ENCODE measurements around the gene TMEM203.

The TMEM203 gene

DNA sequence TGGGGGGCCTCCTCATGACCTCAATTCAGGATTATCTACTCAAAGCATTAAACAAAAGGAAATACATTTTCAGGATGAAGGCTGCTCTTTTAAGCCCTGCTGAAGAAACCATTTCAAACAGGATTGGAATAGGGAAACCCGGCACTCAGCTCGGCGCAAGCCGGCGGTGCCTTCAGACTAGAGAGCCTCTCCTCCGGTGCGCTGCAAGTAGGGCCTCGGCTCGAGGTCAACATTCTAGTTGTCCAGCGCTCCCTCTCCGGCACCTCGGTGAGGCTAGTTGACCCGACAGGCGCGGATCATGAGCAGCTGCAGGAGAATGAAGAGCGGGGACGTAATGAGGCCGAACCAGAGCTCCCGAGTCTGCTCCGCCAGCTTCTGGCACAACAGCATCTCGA, 720 bp downstream of the TMEM203 start:
- Histone ChIP-seq H3K36me3 (ENCODE audit: control insufficient read depth, insufficient read depth, low read length, severe bottlenecking) (peaks cover 4% of the 10 kb centered on the region), H3K27me3 (replicated peaks; ENCODE audit: control insufficient read depth, insufficient read depth, low read length) (no peaks in the 10 kb centered on the region), H3K4me3 (ENCODE audit: low read length) (peak overlapping the region; percentile 97), H3K4me1 (ENCODE audit: control insufficient read depth, insufficient read depth, low read length) (peaks cover 39% of the 10 kb centered on the region), H3K9ac (ENCODE audit: low read length) (peak overlapping the region; percentile 99), H3K9me3 (ENCODE audit: control insufficient read depth, low read length) (no peaks in the 10 kb centered on the region)
- DNase-seq (ENCODE audit: low read depth), result no peak

DNA sequence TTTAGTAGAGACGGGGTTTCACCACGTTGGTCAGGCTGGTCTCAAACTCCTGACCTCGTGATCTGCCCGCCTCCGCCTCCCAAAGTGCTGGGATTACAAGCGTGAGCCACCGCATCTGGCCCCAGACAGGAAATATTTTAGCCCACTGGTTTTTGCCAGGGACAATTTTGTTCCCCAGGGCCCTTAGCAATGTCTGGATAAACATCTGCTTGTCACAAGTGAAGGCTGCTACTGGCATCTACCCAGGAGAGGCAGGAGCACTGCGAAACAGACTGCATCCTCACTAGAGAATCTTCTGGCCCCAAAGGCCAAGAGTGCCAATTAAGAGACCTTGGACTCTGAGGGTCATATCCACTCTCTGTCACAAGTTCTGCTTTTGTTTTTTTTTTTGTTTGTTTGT, 2.5 kb downstream of the TMEM203 start:
- Histone ChIP-seq H3K27me3 (replicated peaks; ENCODE audit: control insufficient read depth, insufficient read depth, low read length) (no peaks in the 10 kb centered on the region), H3K9me3 (ENCODE audit: control insufficient read depth, low read length) (no peaks in the 10 kb centered on the region), H3K4me3 (ENCODE audit: low read length) (no peak overlapping the region), H3K36me3 (ENCODE audit: control insufficient read depth, insufficient read depth, low read length, severe bottlenecking) (no peaks in the 10 kb centered on the region), H3K4me1 (ENCODE audit: control insufficient read depth, insufficient read depth, low read length) (peaks cover 54% of the 10 kb centered on the region), H3K9ac (ENCODE audit: low read length) (no peak overlapping the region)
- DNase-seq (ENCODE audit: low read depth), result no peak

DNA sequence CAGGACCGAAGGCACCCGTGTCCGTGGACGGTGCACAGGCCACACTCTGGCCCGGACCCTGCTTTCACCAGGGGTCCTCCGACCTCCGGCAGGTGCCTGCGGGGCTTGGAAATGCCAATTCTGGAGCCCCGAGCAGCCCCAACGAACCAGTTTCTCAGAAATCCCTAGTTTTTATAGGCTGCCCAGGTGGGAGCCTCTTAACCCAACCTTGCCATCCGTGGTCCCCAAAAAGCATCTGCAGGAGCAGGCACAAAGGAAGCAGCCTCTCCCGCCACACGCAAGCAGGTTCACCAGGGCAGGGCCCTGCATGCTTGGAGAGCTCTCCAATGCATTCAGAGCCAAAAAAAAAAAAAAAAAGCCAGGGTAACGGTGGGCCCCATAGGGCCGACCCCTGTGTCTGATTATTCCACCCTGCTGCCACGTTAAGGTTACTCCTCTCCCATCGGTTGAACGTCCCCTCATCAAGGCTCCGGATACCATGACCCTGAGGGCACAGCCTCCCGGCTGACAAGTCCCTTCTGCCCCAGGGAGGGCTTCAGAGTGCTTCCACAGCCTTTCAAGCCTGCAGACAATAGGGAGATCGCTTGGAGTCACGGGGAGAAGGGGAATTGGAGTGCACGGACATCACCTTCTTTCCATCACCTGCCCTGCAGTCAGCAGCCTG, 4.1 kb downstream of the TMEM203 start:
- DNase-seq (ENCODE audit: low read depth), result no peak
- Histone ChIP-seq H3K9me3 (ENCODE audit: control insufficient read depth, low read length) (no peaks in the 10 kb centered on the region), H3K27me3 (replicated peaks; ENCODE audit: control insufficient read depth, insufficient read depth, low read length) (no peaks in the 10 kb centered on the region), H3K4me1 (ENCODE audit: control insufficient read depth, insufficient read depth, low read length) (peaks cover 48% of the 10 kb centered on the region), H3K4me3 (ENCODE audit: low read length) (peak overlapping the region; percentile 88), H3K9ac (ENCODE audit: low read length) (peak overlapping the region; percentile 92), H3K36me3 (ENCODE audit: control insufficient read depth, insufficient read depth, low read length, severe bottlenecking) (no peaks in the 10 kb centered on the region)

DNA sequence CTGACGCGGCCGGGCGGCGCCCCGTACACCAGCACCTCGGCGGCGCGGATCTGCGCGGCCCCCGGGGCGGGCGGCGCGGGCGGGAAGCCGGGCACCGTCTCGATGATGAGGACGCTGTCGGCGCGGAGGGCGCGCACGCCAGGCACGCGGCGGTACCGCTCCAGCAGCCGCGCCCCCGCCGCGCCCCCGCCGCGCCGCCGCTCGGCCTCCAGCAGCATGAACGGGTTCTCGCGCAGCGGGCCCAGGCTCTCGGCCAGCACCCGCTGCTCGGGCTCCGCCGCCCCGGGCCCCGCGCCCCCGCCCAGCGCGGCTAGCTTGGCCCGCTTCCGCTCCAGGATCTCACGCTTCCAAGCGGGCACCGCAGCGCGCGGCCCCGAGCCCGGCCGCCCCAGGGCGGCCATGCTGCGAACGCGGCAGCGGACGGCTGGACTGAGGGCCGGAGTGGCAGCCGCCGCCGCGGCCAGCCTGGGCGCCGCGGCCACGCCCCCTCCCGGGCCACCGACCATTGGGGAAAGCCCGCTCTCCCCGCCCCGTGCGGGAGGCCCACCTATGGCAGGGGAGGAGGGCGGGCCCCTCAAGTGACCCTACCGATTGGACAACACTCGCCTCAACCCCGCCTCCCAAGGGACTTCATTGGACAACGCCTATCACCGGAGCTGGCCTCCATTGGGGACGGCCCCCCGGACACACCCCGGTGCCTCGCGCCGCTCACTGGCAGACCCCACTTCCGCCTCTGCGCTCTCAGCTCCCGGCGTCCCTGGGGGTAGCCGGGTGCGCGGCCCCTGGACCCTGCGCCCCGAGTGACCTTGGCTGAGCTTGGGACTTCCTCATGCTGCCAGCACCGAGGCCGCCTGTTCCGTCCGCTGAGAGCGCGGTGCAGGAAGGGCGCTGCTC, 4.9 kb downstream of the TMEM203 start, which contains the start of gene TPRN:
Gene TPRN (minus strand): TSS at position 431 of the 894 bp plus-strand sequence. CDS start 30 bp downstream, at position 401.
- H3K27me3 ChIP-seq (replicated peaks; ENCODE audit: control insufficient read depth, insufficient read depth, low read length), result no peaks in the 10 kb centered on the region
- H3K9ac ChIP-seq (ENCODE audit: low read length), result peak within 1 kb of the TSS; percentile 92
- peak; percentile 100 for DNase-seq (ENCODE audit: low read depth)
- peak within 1 kb of the TSS; percentile 88 for H3K4me3 ChIP-seq (ENCODE audit: low read length)
- peaks cover 45% of the 10 kb centered on the region for H3K4me1 ChIP-seq (ENCODE audit: control insufficient read depth, insufficient read depth, low read length)
- no peaks in the 10 kb centered on the region for H3K9me3 ChIP-seq (ENCODE audit: control insufficient read depth, low read length)
- H3K36me3 ChIP-seq (ENCODE audit: control insufficient read depth, insufficient read depth, low read length, severe bottlenecking), result no peaks in the 10 kb centered on the region

DNA sequence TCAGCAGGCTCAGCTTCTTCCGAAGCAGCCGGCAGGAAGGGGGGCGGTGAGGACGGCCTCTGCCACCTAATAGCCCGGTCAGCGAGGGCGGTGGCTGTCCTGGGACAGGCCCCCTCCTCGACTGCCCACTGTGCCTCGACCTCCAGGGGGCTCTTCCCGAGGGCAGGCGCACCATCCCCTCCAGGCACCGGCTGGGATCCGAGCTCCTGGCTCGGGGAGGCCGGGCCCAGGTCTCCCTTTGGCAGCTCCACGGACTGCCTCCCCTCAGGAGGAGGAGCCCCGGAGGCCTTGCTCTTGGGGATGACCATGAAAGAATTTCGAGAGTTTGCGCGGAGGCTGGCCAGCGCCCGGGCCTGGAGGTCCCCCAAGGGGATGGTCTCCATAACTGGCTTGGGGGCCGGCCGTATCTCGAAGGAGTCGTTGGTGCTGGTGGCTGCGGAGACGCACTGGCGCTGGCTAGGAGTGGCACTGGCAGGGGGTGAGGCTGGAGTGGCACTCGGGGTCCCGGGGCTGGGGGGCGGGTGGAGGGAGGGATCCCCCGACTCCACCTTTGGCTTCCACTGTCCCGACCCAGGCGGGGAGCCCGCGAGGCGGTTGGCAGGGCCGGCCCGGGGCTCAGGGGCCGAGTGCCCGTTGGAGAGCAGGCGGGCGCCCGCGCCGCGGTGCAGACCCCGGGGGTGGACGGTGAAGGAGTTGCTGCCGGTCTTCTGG, 5.9 kb downstream of the TMEM203 start:
- Histone ChIP-seq H3K9me3 (ENCODE audit: control insufficient read depth, low read length) (no peaks in the 10 kb centered on the region), H3K4me3 (ENCODE audit: low read length) (peak overlapping the region; percentile 67), H3K27me3 (replicated peaks; ENCODE audit: control insufficient read depth, insufficient read depth, low read length) (no peaks in the 10 kb centered on the region), H3K4me1 (ENCODE audit: control insufficient read depth, insufficient read depth, low read length) (peaks cover 44% of the 10 kb centered on the region), H3K9ac (ENCODE audit: low read length) (peak overlapping the region; percentile 71), H3K36me3 (ENCODE audit: control insufficient read depth, insufficient read depth, low read length, severe bottlenecking) (no peaks in the 10 kb centered on the region)
- peak; percentile 39 for DNase-seq (ENCODE audit: low read depth)

DNA sequence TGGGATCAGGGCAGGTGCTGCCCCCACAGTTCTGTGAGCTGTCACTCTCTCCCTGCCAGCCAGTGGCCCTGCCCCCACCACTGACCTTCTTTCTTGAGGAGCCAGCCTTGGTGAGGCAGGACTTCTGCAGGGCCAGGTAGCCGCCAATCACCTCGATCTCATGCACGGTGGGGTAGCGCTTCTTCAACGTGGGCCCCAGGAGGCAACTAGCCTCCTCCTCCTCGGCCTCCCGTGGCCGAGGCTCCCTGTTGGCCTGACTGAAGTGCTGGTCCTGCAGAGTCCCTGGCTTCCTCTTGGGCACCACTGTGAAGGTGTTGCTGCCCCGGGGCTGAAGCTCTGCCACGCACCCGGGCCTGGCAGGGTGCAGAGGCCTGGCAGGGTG, 6.6 kb downstream of the TMEM203 start:
- Histone ChIP-seq H3K9ac (ENCODE audit: low read length) (peak overlapping the region; percentile 71), H3K4me1 (ENCODE audit: control insufficient read depth, insufficient read depth, low read length) (peaks cover 37% of the 10 kb centered on the region), H3K4me3 (ENCODE audit: low read length) (peak overlapping the region; percentile 67), H3K9me3 (ENCODE audit: control insufficient read depth, low read length) (no peaks in the 10 kb centered on the region), H3K27me3 (replicated peaks; ENCODE audit: control insufficient read depth, insufficient read depth, low read length) (no peaks in the 10 kb centered on the region), H3K36me3 (ENCODE audit: control insufficient read depth, insufficient read depth, low read length, severe bottlenecking) (no peaks in the 10 kb centered on the region)
- no peak for DNase-seq (ENCODE audit: low read depth)

DNA sequence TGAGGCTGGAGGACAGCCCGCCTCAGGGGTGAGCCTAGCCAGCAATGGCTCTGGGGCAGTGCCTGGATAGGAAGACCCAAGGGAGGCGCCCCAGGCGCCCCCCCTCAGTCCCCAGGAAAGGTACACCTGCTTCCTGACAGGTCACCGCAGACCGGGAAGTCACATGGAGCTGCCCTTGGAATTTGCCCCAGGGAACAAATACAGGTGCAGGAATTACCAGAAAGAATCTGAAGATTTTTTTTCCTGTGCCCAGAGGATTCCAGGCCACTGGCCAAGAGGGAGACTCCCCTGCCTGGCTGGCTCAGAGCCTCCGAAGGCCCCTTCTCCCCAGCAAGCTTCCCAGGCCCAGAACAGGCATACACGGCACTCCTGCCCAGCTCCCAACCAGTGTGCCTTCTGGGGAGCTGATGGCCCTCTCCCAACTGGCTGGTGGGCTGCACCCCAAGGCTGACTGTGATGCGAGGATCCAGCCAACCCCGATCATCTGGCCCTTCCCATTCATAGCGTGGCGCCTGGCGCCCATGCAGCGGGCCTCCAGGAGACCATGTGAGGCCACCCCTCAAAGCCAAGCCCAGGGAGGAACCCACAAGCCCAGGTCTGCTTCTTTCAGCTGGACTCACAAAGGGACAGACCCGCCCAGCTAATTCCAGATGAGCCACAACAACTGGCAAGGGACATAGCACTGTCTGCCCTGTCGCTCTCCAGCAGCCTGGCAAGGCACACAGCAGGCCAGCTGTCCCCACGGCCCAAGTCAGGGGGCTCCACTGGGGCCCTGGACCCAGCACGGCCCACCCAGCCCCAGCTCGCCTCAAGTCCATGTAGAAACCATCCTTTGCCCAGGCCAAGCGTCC, 7.2 kb downstream of the TMEM203 start:
- no peak for DNase-seq (ENCODE audit: low read depth)
- H3K27me3 ChIP-seq (replicated peaks; ENCODE audit: control insufficient read depth, insufficient read depth, low read length), result no peaks in the 10 kb centered on the region
- H3K36me3 ChIP-seq (ENCODE audit: control insufficient read depth, insufficient read depth, low read length, severe bottlenecking), result no peaks in the 10 kb centered on the region
- no peaks in the 10 kb centered on the region for H3K9me3 ChIP-seq (ENCODE audit: control insufficient read depth, low read length)
- H3K4me1 ChIP-seq (ENCODE audit: control insufficient read depth, insufficient read depth, low read length), result peaks cover 36% of the 10 kb centered on the region
- peak overlapping the region; percentile 67 for H3K4me3 ChIP-seq (ENCODE audit: low read length)
- H3K9ac ChIP-seq (ENCODE audit: low read length), result peak overlapping the region; percentile 71

DNA sequence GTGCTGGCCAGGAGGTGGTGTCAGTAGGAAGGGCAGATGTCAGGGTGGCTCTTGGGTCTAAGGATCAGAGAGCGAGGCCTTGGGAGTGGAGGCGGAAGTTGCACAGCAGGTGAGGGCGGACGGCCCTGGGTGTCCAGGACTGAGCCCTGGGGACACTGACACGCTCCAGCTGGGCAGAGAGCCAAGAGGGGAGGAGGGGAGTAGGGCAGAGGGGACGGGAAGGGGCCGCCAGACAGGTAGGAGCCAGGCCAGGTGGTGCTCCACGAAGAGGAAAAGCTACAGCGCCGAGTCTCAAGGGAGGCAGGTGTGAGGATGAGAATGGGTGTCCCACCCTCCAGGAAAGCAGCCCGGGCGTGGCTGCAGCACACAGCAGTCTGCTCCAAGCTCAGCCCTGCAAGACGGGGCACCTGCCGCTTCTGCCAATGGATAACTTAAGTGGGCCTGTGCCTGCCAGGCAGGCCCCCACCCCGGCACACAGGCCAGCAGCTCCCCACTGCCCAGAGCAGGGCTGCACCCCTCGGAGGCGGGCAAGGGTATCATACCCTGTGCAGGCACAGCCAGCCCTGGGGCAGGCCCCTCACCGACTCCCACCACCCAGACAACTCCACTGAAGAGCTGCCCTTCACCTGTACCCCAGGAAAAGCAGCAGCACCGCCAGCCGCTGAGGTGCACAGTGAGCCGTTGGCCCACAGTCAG, 9.8 kb downstream of the TMEM203 start:
- no peaks in the 10 kb centered on the region for H3K9me3 ChIP-seq (ENCODE audit: control insufficient read depth, low read length)
- no peaks in the 10 kb centered on the region for H3K27me3 ChIP-seq (replicated peaks; ENCODE audit: control insufficient read depth, insufficient read depth, low read length)
- peaks cover 19% of the 10 kb centered on the region for H3K4me1 ChIP-seq (ENCODE audit: control insufficient read depth, insufficient read depth, low read length)
- DNase-seq (ENCODE audit: low read depth), result no peak
- no peak overlapping the region for H3K9ac ChIP-seq (ENCODE audit: low read length)
- H3K36me3 ChIP-seq (ENCODE audit: control insufficient read depth, insufficient read depth, low read length, severe bottlenecking), result peaks cover 15% of the 10 kb centered on the region
- H3K4me3 ChIP-seq (ENCODE audit: low read length), result no peak overlapping the region

DNA sequence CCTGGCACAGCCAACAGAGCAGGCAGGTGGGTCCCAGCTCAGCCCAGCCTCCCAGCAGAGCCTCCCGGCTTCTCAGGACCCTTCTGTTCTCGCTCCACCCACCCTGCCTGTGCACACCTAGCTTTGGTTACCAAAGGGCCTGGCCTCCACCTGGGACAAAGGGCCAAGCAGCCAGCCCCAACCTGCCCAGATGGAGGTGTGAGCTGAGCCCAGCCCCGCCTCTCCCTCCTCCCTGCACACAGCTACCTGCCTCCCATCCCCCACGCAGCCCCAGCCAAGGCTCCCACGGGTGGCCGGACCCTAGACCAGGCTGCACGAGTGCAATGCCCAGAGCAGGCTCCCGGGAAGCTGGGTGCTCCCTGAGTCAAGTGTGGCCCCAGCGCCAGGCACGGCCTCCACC, 10.5 kb downstream of the TMEM203 start:
- Histone ChIP-seq H3K27me3 (replicated peaks; ENCODE audit: control insufficient read depth, insufficient read depth, low read length) (no peaks in the 10 kb centered on the region), H3K9ac (ENCODE audit: low read length) (no peak overlapping the region), H3K4me1 (ENCODE audit: control insufficient read depth, insufficient read depth, low read length) (peaks cover 23% of the 10 kb centered on the region), H3K36me3 (ENCODE audit: control insufficient read depth, insufficient read depth, low read length, severe bottlenecking) (peaks cover 23% of the 10 kb centered on the region), H3K4me3 (ENCODE audit: low read length) (no peak overlapping the region), H3K9me3 (ENCODE audit: control insufficient read depth, low read length) (no peaks in the 10 kb centered on the region)
- no peak for DNase-seq (ENCODE audit: low read depth)

DNA sequence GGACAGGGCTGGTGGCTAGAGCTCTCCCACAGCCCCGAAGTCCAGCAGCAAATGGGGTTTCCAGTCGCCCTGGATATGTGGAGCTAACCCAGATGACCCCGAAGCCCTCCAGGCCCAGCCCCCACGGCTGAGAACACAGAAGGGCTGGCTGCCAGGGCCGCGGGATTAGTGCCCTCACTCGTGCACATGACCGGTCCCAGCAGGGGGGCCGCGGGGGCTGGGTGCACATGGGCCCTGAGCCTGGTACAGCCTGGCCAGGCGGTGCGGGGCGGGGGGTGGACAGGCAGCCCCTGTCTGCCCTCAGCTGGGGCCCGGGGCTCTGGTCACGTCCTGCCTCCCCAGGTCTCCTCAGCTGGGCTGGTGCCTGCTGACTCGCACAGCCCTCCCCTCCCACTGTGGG, 11.1 kb downstream of the TMEM203 start:
- no peak for DNase-seq (ENCODE audit: low read depth)
- peaks cover 27% of the 10 kb centered on the region for H3K4me1 ChIP-seq (ENCODE audit: control insufficient read depth, insufficient read depth, low read length)
- peaks cover 24% of the 10 kb centered on the region for H3K36me3 ChIP-seq (ENCODE audit: control insufficient read depth, insufficient read depth, low read length, severe bottlenecking)
- no peaks in the 10 kb centered on the region for H3K9me3 ChIP-seq (ENCODE audit: control insufficient read depth, low read length)
- H3K9ac ChIP-seq (ENCODE audit: low read length), result no peak overlapping the region
- no peak overlapping the region for H3K4me3 ChIP-seq (ENCODE audit: low read length)
- H3K27me3 ChIP-seq (replicated peaks; ENCODE audit: control insufficient read depth, insufficient read depth, low read length), result no peaks in the 10 kb centered on the region

Measured in adipocyte (in vitro differentiated cells).